Activated T-cell treated with anti-CD3 and anti-CD28 coated beads for 24 hours (primary cell): ENCODE results near the gene CAMK2A.

Experiments used
- DNase-seq: peaks from one replicate; pipeline ENCODE4 v3.0.0-alpha.2; 2020; ENCODE audit warnings: low read depth

The CAMK2A gene

DNA sequence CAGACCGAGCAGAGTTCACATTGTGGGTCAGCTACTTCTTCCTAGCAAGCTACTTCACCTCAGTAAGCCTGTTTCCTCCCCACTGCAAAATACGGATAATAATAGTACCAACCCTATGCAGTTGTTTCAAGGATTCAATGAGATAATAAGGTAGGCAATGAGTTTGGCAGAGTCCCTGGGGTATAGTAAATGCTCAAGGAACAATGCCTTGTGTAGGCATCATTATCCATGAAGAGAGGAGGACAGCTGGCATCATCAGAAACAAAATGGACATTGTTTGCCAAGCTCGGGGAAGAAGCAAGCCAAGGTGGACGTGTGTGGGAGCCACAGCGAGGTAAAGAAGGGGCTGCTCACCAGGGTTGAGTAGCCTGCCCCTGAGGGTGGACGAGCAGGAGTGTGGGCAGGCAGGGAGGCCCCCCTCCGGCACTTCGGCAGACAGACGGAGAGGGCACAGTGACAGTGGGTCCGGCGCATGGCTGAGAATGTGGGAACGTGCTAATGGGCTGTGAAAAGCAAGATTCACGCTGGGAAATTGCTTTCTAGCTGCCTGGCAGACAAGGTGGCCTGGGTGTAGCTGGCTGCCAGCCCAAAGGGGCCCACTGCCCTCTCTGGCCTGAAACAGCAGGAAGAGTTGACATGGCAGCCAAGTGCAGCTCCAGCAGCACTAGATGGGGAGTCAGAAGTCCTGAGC, 10.1 kb downstream of the CAMK2A start:
- DNase-seq, result no peak

DNA sequence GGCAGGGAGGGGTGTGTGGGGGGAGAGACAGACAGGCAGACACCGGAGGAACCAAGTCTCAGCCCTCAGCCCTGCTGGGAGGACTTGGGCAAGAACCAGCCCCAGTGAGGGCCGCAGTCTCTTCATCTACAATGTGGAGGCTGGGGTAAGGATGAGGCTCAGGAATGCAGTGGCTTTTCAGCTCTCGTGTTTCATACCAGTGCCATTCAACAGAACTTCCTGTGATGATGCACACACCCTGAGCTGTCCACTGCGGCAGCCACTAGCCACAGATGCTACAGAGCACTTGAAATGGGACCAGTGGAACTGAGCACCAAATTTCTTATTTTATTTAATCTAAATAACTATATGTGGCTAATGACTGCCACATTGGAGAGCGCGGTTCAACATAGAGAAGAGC, 10.7 kb downstream of the CAMK2A start:
- no peak for DNase-seq

DNA sequence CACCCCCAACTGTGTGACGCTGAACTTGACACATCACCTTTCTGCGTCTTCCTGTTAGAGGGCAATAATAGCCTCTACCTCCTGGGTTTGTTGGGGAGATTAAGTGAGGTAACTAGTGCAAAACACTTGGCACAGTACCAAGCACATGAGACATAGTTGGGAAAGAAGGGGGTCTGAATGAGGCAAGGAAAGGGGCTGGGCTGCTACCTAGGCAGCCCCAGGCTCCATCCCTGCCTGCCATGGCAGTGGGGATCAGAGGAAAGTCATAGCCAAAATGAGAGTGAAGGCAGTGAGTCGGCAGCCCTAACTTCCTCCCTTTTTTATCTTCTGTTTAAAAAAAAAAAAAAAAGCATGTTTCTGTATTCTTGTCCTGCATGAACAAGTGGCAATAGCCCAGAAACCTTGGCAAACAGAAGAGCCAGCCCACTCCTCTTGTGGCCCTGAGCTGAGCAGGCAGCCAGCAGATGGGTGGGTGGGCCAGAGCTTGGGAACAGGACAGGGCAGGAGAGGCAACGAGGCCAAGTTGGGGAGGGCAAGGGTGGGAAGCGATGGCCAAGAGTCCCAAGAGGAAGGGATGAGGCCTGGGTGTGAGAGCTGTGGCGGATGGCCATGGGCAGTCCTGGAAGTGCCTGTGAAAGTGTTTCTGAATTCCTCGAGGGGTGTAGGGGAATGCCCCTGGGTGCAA, 11.4 kb downstream of the CAMK2A start:
- DNase-seq, result no peak

DNA sequence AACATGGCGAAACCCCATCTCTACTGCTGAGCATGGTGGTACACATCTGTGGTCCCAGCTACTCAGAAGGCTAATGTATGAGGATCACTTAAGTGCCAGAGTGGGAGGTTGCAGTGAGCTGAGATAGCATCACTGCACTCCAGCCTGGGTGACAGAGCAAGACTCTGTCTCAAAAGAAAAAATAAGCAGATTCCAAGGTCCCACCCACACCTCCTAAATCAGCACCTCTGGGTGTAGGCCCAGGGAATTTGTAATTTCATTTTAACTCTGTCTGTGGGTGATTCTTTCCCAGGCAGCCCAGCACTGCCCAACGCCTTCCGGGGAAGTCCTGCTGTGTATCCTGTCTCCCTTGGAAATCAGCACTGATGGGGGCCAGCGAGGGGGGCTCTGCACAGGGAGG, 12.5 kb downstream of the CAMK2A start:
- DNase-seq, result no peak

DNA sequence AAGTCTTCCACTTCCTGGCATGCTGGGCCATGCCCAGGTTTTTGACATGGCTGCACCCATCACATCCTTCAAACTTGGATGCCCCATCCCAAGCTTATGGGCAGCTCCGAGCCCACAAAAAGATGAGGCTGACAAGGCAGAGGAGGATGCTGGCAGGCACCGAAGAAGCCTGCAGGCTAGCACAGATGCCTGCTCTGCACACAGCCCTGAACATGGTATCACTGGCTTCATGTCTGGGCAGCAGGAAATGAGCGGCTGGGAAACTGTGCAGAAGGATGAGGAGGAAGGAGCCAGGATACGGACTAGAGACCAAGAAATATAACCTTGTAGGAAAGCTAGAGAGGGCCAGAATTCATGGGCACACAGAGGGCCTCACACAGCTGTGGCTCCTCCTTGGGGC, 14.8 kb downstream of the CAMK2A start:
- no peak for DNase-seq

DNA sequence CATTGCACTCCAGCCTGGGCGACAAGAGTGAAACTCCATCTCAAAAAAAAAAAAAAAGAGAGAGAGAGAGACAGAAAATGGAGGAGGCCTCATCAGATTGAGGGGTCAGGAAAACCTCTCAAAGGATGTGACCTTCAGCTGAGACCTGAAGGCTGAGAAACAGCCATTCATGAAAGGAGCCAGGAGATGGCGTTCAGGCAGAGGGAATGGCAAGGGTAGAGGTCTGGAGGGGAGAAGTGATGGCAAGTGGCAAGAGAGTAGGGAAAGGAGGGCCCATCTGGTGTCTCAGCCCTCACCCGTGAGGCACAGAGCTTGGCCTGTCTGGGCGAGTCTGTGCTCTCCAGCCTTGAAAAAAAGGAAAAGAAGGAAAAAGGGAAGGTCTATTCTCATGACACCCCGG, 17.0 kb downstream of the CAMK2A start:
- DNase-seq, result no peak

DNA sequence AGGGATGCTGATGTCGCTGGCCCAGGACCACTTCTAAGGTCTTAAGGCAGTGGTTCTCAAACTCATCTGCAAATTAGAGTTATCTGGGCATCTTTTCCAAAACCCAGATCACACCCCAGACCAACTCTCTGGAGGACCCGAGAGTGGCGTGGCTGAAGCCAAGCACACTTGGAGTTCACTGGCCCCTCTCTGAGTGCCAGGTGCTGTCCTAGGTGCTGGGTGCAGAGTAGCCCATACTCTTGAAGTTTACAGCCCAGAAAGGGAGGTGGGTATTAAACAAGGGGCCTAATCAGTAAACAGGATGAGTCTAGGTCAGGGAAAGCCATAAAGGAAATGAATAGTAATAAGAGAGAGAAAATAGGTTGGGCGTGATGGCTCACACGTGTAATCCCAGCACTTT, 17.6 kb downstream of the CAMK2A start:
- no peak for DNase-seq

DNA sequence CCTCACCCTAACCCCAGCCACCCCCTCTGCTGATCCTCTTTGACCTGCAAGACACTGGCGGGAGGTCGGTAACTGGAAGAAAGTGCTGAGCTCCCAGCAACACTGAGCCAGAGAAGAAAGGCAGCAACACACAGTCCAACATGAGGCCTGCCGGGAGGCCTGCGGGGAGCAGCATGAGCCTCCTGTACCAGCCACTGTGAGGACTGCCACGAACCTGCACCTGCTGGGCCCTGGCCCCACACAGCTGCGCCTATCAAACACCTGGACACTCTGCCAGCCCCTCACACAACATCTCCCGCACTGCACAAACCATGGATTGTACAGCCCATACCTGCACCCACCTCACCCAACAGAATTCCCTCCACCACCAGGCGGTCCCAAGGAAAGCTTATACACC, 18.3 kb downstream of the CAMK2A start:
- no peak for DNase-seq

DNA sequence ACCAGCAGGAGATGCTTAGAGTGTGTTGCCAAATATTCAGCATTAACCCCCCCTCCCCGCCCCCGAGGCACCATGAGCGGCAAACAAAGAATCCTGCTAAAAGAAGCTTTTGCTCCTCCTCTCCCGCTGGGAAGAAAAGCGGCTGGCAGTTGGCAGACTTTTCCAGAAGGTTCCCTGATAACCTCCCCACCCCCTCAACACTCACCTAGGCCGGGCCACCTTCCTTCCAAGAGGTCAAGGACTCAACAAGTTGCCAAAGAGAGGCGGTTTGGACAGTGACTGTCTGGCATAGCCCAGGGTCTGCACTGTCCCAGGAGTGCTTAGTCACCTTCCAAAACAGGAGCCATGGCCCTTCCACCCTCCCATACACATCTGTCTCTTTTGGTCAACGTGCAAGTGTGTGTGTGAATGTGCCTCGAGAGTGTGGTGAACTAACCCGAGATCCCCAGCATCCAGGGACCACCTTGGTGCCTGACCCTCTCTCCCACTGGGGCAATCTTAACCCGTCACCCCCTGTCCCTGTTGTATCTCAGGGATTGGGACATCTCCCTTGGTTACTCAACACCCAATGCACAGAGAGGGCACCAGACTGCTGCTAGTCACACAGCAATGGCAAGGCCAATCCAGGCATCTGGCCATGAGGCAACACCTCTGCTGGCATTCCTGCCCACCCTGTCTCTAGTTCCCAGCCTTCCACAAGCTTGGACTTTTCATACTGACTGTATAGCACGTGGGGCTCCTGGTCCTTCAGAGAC, 18.9 kb downstream of the CAMK2A start:
- no peak for DNase-seq

DNA sequence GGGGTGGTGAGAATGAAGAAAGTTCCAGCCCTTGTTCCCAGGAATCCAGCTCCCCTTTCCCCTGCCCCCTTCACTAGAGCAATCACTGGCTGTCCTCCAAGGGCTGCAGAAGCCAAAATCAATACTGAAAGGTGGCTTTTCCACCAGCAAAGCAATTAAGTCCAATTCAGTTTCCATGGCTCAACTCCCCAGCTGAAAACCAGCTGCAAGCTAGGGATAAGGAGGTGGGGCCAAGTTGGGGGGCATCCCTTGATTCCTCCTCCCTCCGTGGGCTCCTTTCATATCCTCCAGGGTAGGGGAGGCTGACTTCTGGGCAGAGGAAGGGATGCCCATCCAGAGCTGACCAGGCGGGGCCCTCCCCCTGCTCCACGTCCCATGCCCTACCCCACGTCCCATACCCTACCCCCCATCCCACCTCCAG, 22.7 kb downstream of the CAMK2A start:
- DNase-seq, result no peak

DNA sequence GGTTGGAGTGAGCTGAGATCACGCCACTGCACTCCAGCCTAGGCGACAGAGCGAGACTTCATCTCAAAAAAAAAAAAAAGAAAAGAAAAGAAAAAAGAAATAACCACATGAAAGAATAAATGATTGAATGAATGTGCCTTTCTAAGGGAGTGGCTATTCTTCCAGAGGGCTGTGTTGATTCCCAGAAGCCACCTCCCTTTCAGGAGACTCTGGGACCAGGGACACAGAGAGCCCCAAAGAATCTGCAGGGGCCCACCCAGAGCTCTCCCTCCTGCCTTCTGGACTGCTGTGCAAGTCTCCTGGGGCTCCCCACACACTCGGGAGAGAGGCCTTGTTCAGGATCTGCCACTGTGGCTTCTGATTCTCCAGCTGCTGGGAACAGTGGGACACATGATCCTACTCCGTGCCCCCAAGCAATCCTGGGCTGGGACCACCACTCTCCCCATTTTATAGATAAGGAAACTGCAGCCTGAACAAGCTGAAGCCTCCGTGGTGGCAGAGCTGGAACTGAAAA, 23.6 kb downstream of the CAMK2A start:
- DNase-seq, result no peak

DNA sequence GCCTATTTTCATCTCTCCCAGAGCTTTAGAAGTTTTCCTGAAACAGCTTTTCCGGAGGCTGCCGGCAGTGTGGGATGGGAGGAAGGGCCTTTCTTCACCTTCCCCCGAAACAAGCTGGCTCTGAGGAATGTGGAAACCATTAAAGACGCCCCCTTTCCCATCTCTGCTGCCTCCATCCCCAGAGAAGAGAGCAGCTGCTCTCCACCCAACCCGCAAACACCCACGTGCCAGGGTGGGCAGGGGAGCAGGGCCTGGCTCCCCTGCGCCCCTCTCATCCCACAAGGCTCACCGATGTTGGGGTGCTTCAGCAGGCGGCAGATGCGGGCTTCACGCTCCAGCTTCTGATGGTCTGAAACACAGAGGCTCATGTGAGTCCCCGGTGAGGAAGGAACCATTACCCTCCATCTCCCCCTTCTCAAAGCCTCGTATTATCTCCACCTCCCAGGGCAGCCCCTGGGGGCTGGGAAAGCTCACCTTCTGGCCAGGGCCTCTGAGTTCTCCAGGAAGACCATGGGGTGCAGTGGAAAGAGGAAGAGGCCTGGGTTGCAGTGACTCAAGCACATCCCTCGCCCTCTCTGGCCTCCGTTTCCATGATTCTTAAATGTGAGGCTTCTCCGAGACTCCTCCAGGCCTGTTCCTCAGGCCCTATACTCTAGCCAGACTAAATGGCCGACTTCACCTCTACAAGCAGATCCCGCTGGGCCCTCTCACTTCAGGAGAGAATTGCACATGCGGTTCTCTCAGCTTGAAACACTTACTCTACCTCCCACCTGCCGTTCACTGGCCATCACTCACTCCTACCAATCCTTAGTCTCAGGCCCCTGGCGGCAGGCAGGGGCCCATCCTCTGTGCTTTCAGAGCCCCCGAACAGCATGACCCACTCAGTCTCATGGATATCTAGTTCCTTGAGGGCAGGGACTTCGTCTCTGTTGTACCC, 24.6 kb downstream of the CAMK2A start:
- DNase-seq, result no peak

DNA sequence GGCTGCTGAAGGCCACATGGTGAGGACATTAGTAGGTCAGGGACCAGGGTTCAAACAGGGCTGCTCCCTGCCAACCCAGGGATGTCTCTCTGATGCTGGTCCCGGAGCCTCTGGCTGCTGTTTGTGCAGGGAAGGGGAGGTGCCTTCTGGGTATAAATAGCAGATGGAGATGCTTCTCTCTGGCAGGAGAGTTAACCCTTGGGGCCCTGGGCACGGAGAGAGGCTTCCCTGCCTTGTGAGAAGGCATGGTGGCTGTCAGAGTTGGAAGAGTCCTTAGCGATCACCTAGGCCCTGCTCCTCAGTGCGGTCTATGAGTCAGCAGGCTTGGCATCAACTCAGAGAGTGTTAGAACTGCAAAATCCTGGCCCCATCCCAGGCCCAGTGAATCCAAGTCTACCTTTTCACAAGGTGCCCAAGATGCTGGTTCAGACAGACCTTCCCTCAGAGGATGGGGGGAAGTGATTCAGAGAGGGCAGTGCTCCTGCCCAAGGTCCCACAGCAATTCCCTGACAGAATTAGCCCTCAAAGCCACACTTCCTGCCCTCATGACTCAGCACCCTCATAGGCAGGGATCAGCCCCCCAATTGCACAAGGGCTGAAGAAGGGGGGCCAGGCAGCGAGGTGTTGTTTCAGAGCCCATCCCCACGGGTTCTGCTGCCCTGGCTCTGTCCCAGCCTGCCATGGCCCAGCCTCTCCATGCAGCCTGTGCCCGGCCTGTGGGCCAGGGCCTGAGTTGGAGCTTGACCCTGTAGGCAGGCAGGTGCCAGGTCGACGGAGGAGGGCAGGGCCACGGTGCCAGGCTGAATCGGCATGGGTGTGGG, 25.6 kb downstream of the CAMK2A start:
- DNase-seq, result no peak

DNA sequence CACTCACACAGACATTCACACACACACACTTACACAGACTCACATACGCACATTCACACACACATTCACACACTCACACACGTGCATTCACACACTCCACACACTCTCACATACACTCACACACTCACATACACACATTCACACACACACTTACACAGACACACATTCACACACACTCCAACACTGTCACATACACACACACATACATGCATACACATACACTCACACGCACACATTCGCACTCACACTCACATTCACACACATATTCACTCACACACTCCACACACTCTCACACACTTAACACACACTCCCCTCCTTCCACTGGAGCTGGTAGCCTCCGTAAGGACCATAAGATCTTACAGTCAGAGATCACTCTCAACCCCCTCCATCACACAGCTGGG, 26.2 kb downstream of the CAMK2A start:
- DNase-seq, result no peak

DNA sequence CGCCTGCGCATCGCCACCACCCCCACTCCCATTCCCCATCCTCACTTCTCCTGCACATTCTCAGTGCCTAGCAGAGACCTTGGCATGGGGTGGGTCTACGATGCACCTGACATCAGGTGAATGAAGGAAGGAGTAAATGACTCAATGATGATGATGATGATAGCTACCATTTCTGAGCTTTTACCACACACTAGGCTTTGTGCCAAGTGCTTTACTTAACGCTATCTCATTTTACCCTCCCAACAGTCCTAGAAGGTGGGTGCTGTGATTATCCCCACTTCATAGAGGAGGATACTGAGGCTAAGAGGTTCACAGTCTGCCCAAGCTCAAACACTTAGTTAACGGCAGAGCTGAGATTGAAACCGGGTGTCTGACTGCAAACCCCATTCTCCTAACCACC, 27.1 kb downstream of the CAMK2A start:
- DNase-seq, result no peak

DNA sequence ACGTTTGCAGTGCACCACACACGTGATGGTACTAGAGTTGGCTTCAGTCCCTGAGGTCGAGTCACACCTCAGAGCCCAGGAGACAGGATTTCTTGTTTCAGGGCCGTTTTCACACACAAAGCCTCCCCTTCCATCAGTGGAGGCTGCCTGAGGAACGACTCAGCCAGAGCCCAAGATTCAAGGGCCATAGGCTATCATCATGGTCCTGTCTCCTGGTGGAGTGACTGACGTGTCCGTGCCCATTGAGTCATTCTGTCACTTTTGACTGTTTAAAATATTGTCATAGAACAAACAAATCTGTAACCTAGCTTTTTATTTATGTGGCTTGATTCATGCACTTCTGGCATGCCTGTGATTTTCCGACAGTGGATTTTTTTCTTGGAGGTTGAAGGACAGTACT, 28.3 kb downstream of the CAMK2A start:
- no peak for DNase-seq

DNA sequence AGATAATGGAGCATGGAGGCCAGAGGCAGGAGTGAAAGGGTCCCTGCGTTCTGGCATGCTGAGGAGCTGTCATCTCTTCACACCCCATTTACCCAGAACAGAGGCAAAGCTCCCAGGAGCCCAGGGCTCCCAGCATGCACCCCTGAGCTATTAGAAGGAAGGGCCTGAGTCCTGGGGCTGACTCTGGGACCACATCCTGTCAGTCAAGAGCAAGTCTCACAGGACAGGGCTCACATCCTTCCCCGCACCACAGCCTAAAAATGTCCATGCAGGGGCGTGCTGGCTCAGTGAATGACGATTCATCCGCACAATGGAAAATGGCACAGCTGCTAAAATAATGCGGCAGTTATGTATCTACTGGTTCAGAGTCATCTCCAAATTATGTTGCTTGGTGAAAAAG, 31.4 kb downstream of the CAMK2A start:
- DNase-seq, result no peak

DNA sequence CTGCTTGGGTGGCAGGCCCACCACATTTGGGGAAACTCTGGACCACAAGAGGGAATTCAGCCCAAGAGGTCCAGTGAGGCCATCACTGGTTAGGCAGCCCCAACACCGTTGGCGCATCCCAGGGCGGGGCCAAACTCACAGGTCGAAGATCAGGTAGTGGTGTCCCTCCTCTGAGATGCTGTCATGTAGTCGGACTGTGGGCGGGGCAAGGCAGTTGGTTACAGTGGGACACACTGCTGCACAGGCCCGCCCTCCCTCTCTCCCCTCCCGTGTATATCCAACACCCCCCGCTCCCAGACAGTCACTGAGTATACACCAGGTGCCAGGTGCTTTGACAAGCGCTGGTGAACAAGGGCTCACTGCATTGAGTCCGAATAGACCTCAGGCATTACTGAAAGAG, 32.1 kb downstream of the CAMK2A start:
- DNase-seq, result no peak

DNA sequence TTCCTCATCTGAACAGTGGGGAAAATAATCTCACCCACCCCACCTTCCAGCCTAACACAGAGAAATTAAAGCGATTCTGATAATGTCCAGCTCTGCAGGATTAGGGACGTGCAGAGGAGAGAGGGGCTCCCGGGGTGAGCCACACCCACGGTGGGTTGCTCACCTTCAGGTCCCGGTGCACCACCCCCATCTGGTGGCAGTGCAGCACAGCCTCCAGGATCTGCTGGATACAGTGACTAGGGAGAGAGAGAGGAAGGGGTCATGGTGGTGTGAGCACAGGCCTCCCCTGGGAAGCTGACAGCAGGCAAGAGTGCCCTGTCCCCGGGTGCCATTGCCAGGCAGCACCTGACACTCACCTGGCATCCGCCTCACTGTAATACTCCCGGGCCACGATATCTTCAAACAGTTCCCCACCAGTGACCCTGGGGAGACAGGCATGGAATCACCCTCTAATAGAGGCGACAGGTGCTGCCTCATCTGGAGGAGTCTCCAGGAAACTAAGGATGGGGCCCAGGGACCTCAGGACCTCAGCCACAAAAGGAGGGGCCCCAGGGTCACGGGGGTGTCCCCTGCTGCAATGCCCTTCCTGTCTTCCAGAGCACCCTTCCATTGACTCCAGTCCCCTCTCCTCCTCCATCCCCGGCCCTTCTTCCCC, 33.0 kb downstream of the CAMK2A start:
- DNase-seq, result no peak

DNA sequence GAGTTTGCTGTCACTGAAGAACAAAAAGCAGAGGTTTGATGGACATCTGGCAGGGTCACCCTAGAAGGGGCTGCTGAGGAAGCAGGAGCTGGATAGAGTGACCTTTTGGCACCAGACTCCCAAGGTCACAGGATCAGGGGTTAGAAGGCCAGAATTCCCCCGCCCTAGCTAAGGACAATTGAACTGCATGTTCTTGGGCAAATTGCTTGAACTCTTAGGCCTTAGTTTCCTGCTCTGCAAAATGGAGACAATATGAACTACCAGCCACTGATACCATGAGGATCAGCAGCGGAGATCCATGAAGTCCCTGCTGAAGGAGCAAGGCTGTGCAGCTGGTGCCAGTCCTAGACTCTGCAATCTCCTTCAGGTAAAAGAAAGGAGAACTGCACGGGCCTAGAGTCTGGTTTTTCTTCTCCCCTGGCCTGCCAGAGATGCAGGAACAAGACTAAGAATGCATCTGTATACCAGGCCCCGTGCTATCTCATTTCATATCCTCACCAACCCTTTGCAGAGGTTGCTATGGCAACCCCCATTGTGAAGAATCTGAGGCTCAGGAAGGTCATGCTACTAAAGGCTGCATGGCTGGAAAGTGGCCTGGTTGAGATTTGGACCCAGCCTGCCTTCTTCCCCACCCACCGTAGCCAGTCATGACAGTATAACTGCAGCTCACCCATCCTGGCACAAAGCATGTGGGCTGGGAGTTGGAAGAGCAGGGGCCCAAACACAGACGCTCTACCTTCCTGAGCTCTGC, 33.7 kb downstream of the CAMK2A start:
- DNase-seq, result no peak
